HFFc6 (cell line): ENCODE data around the gene FLNA. TPM values are rescaled to one million over a fixed set of nuclear protein-coding genes. Genes with fewer than 3 reads are reported as not detected.

Experiments
- DNase-seq: peaks from one replicate; pipeline ENCODE4 v3.0.0-alpha.2; 2018
- H3K27ac Mint-ChIP-seq: 2 replicates; pipeline ENCODE4 v1.8.0; 2020; ENCODE audit warnings: mild to moderate bottlenecking, mixed read lengths
- H3K27me3 Mint-ChIP-seq: 2 replicates; pipeline ENCODE4 v1.8.0; 2021; ENCODE audit warnings: mild to moderate bottlenecking, moderate library complexity, mixed read lengths; ENCODE audit not compliant: insufficient read depth
- H3K36me3 Mint-ChIP-seq: 2 replicates; pipeline ENCODE4 v1.8.0; 2021; ENCODE audit warnings: low read depth, mixed read lengths
- H3K4me1 Mint-ChIP-seq: 2 replicates; pipeline ENCODE4 v1.8.0; 2020; ENCODE audit warnings: low read depth, mixed read lengths
- H3K4me3 Mint-ChIP-seq: 2 replicates; pipeline ENCODE4 v1.8.0; 2020; ENCODE audit warnings: mild to moderate bottlenecking, moderate library complexity, mixed read lengths
- H3K9me3 Mint-ChIP-seq: 2 replicates; pipeline ENCODE4 v1.8.0; 2020; ENCODE audit warnings: mild to moderate bottlenecking, mixed read lengths
- total RNA-seq, 6 experiments: library from RNA; stranded (reverse); fragmentation: NEBNext Ultra II Directional; extraction: Animal tissue kit (Norgen Biotek cat#: 25700); gene quantifications; 2 replicates in 1 of 6; 3 replicates in 5 of 6; pipeline ENCODE4 v1.2.3, GENCODE V29; 2021
- TF ChIP-seq, protein P1 (sequence below): fragments of 200-600 bp; sonication (generic); IDR thresholded peaks from 2 replicates; pipeline ENCODE4 v1.5.0; 2021; ENCODE audit warnings: antibody characterized with exemption, mild to moderate bottlenecking

FLNA gene
- total RNA-seq, 6 experiments from 2014 or later, result 2,260 to 2,886 (median 2,666) TPM

DNA sequence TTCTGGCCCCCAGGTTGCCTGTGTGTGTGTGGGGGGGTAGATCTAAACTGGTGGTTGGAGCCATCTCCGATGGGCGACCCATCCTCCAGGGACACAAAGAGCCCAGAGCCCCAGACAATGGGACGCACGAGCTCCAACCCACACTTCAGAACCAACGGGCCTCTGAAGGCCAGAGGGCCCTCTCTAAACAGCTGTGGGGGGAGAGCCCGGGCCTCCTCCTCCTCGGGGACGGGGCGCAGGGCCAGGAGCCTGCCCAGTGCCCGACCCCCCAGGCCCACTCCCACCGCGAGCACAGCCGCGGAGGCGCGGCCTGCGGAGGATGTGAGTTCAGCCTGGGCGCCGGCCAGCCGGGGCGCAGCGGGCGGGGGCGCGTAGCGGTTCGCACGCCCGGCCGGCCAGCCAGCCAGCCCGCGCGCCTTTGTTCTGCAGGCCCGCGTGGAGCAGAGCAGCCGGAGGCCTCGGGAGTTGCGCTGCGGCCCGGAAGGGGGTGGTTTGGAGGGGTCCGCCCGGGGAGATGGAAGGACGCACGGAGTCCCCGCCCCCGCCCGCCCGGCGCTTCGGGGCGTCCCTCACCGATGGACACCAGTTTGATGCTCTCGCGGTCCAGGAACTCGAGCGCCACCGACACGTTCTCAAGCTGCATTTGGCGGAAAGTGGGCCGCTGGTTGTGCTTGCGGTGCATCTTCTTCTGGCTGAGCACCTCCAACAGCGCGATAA is 4.0 kb downstream of the FLNA start:
- TF ChIP-seq, protein P1, sequence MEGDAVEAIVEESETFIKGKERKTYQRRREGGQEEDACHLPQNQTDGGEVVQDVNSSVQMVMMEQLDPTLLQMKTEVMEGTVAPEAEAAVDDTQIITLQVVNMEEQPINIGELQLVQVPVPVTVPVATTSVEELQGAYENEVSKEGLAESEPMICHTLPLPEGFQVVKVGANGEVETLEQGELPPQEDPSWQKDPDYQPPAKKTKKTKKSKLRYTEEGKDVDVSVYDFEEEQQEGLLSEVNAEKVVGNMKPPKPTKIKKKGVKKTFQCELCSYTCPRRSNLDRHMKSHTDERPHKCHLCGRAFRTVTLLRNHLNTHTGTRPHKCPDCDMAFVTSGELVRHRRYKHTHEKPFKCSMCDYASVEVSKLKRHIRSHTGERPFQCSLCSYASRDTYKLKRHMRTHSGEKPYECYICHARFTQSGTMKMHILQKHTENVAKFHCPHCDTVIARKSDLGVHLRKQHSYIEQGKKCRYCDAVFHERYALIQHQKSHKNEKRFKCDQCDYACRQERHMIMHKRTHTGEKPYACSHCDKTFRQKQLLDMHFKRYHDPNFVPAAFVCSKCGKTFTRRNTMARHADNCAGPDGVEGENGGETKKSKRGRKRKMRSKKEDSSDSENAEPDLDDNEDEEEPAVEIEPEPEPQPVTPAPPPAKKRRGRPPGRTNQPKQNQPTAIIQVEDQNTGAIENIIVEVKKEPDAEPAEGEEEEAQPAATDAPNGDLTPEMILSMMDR, result no peak
- 0 out of 2 replicates have a peak, but pooled peaks cover 4% of the 10 kb centered on the region for H3K9me3 Mint-ChIP-seq
- H3K27ac Mint-ChIP-seq, result peak overlapping the region; percentile 92
- peak overlapping the region; percentile 95 for H3K4me3 Mint-ChIP-seq
- H3K36me3 Mint-ChIP-seq, result peaks cover 8% of the 10 kb centered on the region
- peaks cover 13% of the 10 kb centered on the region for H3K27me3 Mint-ChIP-seq
- peaks cover 6% of the 10 kb centered on the region; the same call in 1 of the 2 replicates for H3K4me1 Mint-ChIP-seq
- no peak for DNase-seq

DNA sequence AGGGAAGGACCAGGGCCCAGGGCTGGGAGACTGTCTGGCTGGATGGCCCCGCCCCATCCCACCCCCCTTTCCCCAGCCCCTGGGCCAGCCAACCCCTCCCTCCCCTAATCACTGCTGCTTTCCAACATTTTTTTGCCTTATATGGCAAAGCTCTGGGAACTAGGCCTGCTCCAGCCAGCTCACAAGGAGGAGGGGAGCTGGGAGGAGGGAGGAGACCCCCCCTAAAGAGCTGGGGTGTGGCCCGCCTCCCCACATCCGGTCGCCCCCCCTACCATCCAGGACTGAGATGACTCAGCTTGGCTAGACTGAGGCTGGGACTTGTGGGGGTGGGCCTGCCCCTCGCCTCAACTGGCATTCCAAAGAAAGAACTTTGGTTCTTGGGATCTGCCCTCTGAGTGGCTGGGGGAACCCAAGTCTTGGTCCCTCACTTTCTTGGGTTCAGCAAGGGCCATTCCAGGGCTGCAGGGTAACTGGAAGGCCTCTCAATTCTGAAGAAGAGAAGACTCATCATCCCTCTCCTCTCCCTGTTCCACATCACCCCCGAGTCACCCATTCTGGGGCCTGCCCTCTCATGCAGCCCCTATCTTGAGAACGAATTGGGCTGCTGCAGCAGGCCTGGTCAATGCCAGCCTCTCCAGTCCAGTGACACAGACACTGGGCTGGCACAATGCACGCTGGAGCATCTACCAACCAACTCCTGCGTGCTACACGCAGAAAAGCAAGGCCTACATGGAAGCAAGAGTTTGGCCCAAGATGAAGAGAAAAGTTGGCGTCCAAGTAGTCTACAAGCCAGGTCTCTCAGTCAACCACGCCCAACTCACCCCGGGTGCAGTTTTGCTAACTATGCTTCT is 4.8 kb downstream of the FLNA start:
- DNase-seq, result peak; percentile 91
- Mint-ChIP-seq H3K36me3 (peaks cover 8% of the 10 kb centered on the region), H3K27me3 (peaks cover 13% of the 10 kb centered on the region), H3K27ac (peak overlapping the region; percentile 92), H3K9me3 (0 out of 2 replicates have a peak, but pooled peaks cover 4% of the 10 kb centered on the region), H3K4me1 (peaks cover 6% of the 10 kb centered on the region; the same call in 1 of the 2 replicates), H3K4me3 (peak overlapping the region; percentile 95)
- TF ChIP-seq, protein P1, result no peak

DNA sequence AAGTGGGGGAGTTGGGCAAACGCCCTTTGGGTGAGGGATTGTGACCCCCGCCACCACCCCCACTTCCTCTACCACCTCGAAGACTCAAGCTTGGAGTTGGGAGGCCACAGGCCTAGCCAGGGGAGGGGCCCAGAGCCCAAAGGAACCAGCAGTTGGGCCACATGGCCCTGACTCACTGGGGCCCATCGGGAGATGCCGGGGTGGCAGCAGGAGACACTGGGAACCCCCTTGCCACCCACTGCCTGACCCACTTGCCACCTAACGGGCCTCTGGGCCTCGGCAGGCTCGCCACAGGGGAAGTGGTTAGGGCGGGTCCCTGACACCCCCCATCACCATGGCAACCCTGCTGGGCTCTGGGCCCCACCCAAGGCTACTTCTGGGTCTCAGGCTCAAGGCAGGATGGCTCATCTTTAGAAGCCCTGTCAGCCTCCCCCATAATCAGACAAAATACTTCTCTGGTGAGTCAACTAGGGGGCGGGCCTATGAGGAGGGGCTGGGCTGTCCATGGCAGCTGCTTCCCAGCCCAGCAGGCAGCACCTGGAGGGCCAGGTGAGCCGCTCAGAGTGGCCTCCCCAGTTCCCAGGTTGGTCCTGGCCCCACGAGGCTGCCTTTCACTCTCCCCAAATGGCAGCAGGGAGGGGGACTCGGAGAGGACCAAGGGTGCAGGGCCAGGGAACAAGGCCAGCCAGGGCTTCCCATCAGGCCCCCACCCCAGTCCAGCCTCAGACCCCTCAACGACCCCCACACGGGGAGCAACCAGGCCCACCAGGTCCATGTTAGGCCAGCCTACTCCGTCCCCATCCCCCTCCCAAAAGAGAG is 5.6 kb downstream of the FLNA start:
- Mint-ChIP-seq H3K9me3 (0 out of 2 replicates have a peak, but pooled peaks cover 4% of the 10 kb centered on the region), H3K4me3 (peak overlapping the region; percentile 95), H3K4me1 (peaks cover 6% of the 10 kb centered on the region; the same call in 1 of the 2 replicates), H3K27ac (peak overlapping the region; percentile 85), H3K27me3 (peaks cover 13% of the 10 kb centered on the region), H3K36me3 (peaks cover 8% of the 10 kb centered on the region)
- TF ChIP-seq, protein P1, result no peak
- peak; percentile 91 for DNase-seq

DNA sequence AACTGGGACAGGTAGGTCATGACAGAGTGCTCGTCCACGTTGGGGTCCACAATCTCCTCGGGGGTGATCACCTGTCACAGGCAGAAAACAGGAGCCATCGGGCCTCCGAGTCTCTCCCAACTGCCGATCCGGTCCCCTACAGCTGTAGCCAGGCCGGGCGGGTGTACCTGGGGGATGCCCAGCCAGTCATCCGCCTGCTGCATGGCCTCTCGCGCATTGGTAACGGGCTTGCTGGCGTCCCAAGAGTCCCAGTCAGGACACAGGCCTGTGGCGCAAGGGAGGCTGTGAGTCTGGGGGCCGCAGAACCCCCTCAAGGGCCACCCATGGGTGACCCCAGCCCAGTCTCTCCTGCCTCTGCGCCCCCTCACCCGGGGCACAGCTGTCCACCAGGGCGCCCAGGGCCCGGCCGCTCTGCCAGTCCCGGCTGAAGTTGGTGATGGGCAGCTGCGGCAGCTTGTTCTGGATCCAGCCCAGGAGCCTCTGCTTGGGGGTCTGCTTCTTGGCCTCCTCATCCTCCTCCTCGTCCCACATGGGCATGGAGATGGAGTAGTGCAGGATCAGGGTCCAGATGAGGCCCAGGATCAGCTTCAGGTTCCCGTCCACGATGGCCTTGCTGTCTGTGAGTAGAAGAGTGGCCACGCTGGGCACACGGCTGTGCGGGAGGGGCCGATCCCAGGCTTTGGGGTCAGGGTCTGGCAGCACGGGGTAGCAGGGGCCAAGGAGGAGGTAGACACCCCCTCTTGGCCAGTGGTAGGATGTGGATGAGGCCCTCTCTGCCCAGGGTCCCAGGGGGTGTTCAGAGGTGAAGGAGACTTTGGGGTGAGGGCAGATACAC is 6.7 kb downstream of the FLNA start:
- Mint-ChIP-seq H3K36me3 (peaks cover 11% of the 10 kb centered on the region), H3K27me3 (peaks cover 13% of the 10 kb centered on the region), H3K4me1 (peaks cover 8% of the 10 kb centered on the region), H3K9me3 (0 out of 2 replicates have a peak, but pooled peaks cover 4% of the 10 kb centered on the region), H3K27ac (peak overlapping the region; percentile 85), H3K4me3 (peak overlapping the region; percentile 95)
- DNase-seq, result no peak
- TF ChIP-seq, protein P1, result no peak
